Trophoblast cell (in vitro differentiated cells and primary cell): Measurements from ENCODE around the gene SELENOM.
A peak's percentile ranks its signal among the peaks of the same experiment; 100 is the strongest.

Experiments
- DNase-seq, 2 donors: peaks; one replicate each; pipeline ENCODE4 v3.0.0-alpha.2; 2016
- H2AFZ ChIP-seq: 2 replicates; pipeline ENCODE4 v1.6.1; 2013; ENCODE audit warnings: low read length, moderate library complexity, mild to moderate bottlenecking; ENCODE audit not compliant: insufficient read depth, poor library complexity
- H2AK5ac ChIP-seq: 2 replicates; pipeline ENCODE4 v1.6.1; 2013; ENCODE audit warnings: mild to moderate bottlenecking, low read length
- H2BK120ac ChIP-seq: 2 replicates; pipeline ENCODE4 v1.6.1; 2013; ENCODE audit warnings: low read length, mild to moderate bottlenecking, moderate library complexity; ENCODE audit not compliant: insufficient read depth, poor library complexity
- H2BK12ac ChIP-seq: 2 replicates; pipeline ENCODE4 v1.6.1; 2013; ENCODE audit warnings: mild to moderate bottlenecking, low read length, moderate library complexity
- H2BK5ac ChIP-seq: 2 replicates; pipeline ENCODE4 v1.6.1; 2013; ENCODE audit warnings: low read length, low read depth, moderate library complexity, mild to moderate bottlenecking; ENCODE audit not compliant: poor library complexity
- H3K14ac ChIP-seq: 2 replicates; pipeline ENCODE4 v1.6.1; 2013; ENCODE audit warnings: mild to moderate bottlenecking, low read length
- H3K18ac ChIP-seq: 2 replicates; pipeline ENCODE4 v1.6.1; 2013; ENCODE audit warnings: mild to moderate bottlenecking, low read length
- H3K23ac ChIP-seq: 2 replicates; pipeline ENCODE4 v1.6.1; 2013; ENCODE audit warnings: low read length
- H3K27ac ChIP-seq: 2 replicates; pipeline ENCODE4 v1.5.1; 2013; ENCODE audit warnings: low read depth, mild to moderate bottlenecking, inconsistent platforms, low read length, moderate library complexity
- H3K27me3 ChIP-seq: 2 replicates; pipeline ENCODE4 v1.6.1; 2013; ENCODE audit warnings: inconsistent platforms, mild to moderate bottlenecking, low read length, moderate library complexity; ENCODE audit not compliant: insufficient read depth
- H3K36me3 ChIP-seq, 2 experiments: 1 replicate in 1 of 2; 2 replicates in 1 of 2; pipeline ENCODE4 v1.6.1; 2013; ENCODE audit warnings: low read length in 2 of 2, mild to moderate bottlenecking in 2 of 2, moderate library complexity in 1 of 2; ENCODE audit not compliant: insufficient read depth in 2 of 2, control insufficient read depth in 1 of 2
- H3K4ac ChIP-seq: 2 replicates; pipeline ENCODE4 v1.6.1; 2013; ENCODE audit warnings: low read depth, mild to moderate bottlenecking, low read length, moderate library complexity
- H3K4me1 ChIP-seq, 2 experiments: 1 replicate in 1 of 2; 2 replicates in 1 of 2; pipeline ENCODE4 v1.6.1; 2013; ENCODE audit warnings: low read length in 2 of 2, mild to moderate bottlenecking in 2 of 2, moderate library complexity in 1 of 2; ENCODE audit not compliant: insufficient read depth in 2 of 2, control insufficient read depth in 1 of 2
- H3K4me2 ChIP-seq: 2 replicates; pipeline ENCODE4 v1.6.1; 2013; ENCODE audit warnings: inconsistent platforms, mild to moderate bottlenecking, low read length, moderate library complexity
- H3K4me3 ChIP-seq: 2 replicates; pipeline ENCODE4 v1.5.1; 2013; ENCODE audit warnings: mild to moderate bottlenecking, low read depth, low read length, inconsistent platforms
- H3K79me1 ChIP-seq: one replicate; pipeline ENCODE4 v1.6.1; 2013; ENCODE audit warnings: low read length
- H3K79me2 ChIP-seq: 2 replicates; pipeline ENCODE4 v1.6.1; 2013; ENCODE audit warnings: low read length, mild to moderate bottlenecking; ENCODE audit not compliant: control insufficient read depth, insufficient read depth, poor library complexity
- H3K9ac ChIP-seq: 2 replicates; pipeline ENCODE4 v1.6.1; 2013; ENCODE audit warnings: mild to moderate bottlenecking, low read length
- H3K9me3 ChIP-seq: 2 replicates; pipeline ENCODE4 v1.6.1; 2013; ENCODE audit warnings: low read depth, mild to moderate bottlenecking, control low read depth, inconsistent platforms, low read length; ENCODE audit not compliant: insufficient read depth
- H4K12ac ChIP-seq: 2 replicates; pipeline ENCODE4 v1.6.1; 2013; ENCODE audit warnings: low read depth, mild to moderate bottlenecking, low read length, moderate library complexity
- H4K8ac ChIP-seq: 2 replicates; pipeline ENCODE4 v1.6.1; 2013; ENCODE audit warnings: low read depth, mild to moderate bottlenecking, low read length, moderate library complexity
- H4K91ac ChIP-seq: one replicate; pipeline ENCODE4 v1.6.1; 2013; ENCODE audit warnings: low read depth, mild to moderate bottlenecking, low read length, moderate library complexity
- WGBS: extraction: QIAGEN DNeasy Blood & Tissue Kit; methylation state at CpG from one replicate; pipeline ENCODE4 v1.1.7; 2013; ENCODE audit warnings: missing lambda C conversion rate; ENCODE audit not compliant: insufficient read length, insufficient coverage; ENCODE audit errors: extremely low coverage; 5-methylcytosine and 5-hydroxymethylcytosine counted together

Gene SELENOM

GRCh38 chr22:31104869-31105268 is 2.5 kb downstream of the SELENOM start:
- H3K4me2 ChIP-seq, result no peak overlapping the region
- no peak overlapping the region for H2BK5ac ChIP-seq
- H3K4ac ChIP-seq, result no peak overlapping the region

GRCh38 chr22:31103899-31104694 is 3.3 kb downstream of the SELENOM start:
- Histone ChIP-seq H3K4ac (no peak overlapping the region), H2BK5ac (no peak overlapping the region), H3K14ac (no peak overlapping the region), H3K23ac (no peak overlapping the region), H3K9ac (no peak overlapping the region), H4K8ac (no peak overlapping the region), H3K79me2 (peaks cover 4% of the 10 kb centered on the region), H3K27me3 (no peaks in the 10 kb centered on the region), H2AK5ac (no peak overlapping the region), H3K4me3 (no peak overlapping the region), H3K36me3 (peaks cover 41 to 46% of the 10 kb centered on the region in 2 experiments), H2BK12ac (no peak overlapping the region), H3K4me2 (no peak overlapping the region), H3K79me1 (peaks cover 5% of the 10 kb centered on the region), H3K18ac (no peak overlapping the region), H4K91ac (no peak overlapping the region), H3K4me1 (peaks cover 12 to 14% of the 10 kb centered on the region in 2 experiments), H2AFZ (no peak overlapping the region), H2BK120ac (no peak overlapping the region), H3K9me3 (no peaks in the 10 kb centered on the region), H3K27ac (no peak overlapping the region), H4K12ac (no peak overlapping the region)
- WGBS, result no CpG with 5 or more reads among the region's 33 CpGs
- DNase-seq, result peak; percentile 75 to 87

More at GRCh38 chr22:31104869-31105268, 2.5 kb downstream of the SELENOM start:
- H2BK120ac ChIP-seq, result no peak overlapping the region
- H3K36me3 ChIP-seq, result peaks cover 34 to 39% of the 10 kb centered on the region in 2 experiments
- peaks cover 4% of the 10 kb centered on the region for H3K79me2 ChIP-seq
- H3K9me3 ChIP-seq, result no peaks in the 10 kb centered on the region
- no peak overlapping the region for H4K91ac ChIP-seq
- peaks cover 5% of the 10 kb centered on the region for H3K79me1 ChIP-seq
- H4K12ac ChIP-seq, result no peak overlapping the region
- no CpG with 5 or more reads among the region's 35 CpGs for WGBS
- H2AK5ac ChIP-seq, result no peak overlapping the region
- H3K23ac ChIP-seq, result no peak overlapping the region
- H4K8ac ChIP-seq, result no peak overlapping the region
- no peak overlapping the region for H3K18ac ChIP-seq
- H3K9ac ChIP-seq, result no peak overlapping the region
- no peak overlapping the region for H3K4me3 ChIP-seq
- H3K14ac ChIP-seq, result no peak overlapping the region
- no peak overlapping the region for H2BK12ac ChIP-seq
- H3K27ac ChIP-seq, result no peak overlapping the region
- H3K27me3 ChIP-seq, result no peaks in the 10 kb centered on the region
- H2AFZ ChIP-seq, result no peak overlapping the region
- H3K4me1 ChIP-seq, result peaks cover 12 to 14% of the 10 kb centered on the region in 2 experiments
- DNase-seq, result peak; percentile 27 to 38

- Histone ChIP-seq H3K9me3 (no peaks in the 10 kb centered on the region), H2BK120ac (no peak overlapping the region), H3K36me3 (peaks cover 49 to 55% of the 10 kb centered on the region in 2 experiments), H3K18ac (no peak overlapping the region), H3K4me3 (no peak overlapping the region), H4K91ac (no peak overlapping the region), H4K8ac (no peak overlapping the region), H3K79me2 (peaks cover 4% of the 10 kb centered on the region), H2BK5ac (no peak overlapping the region), H3K4ac (no peak overlapping the region), H3K14ac (no peak overlapping the region), H2AK5ac (no peak overlapping the region), H3K4me2 (no peak overlapping the region), H2AFZ (no peak overlapping the region), H3K27me3 (no peaks in the 10 kb centered on the region), H3K27ac (no peak overlapping the region), H4K12ac (no peak overlapping the region), H3K23ac (no peak overlapping the region), H2BK12ac (no peak overlapping the region), H3K79me1 (peaks cover 5% of the 10 kb centered on the region), H3K4me1 (peaks cover 12 to 14% of the 10 kb centered on the region in 2 experiments), H3K9ac (no peak overlapping the region)
- no CpG with 5 or more reads among the region's 2 CpGs for WGBS
- peak in 1 of 2 donors; percentile 53 for DNase-seq
Observed at GRCh38 chr22:31103111-31103510, 4.3 kb downstream of the SELENOM start.

GRCh38 chr22:31102441-31103081 is 4.8 kb downstream of the SELENOM start:
- no peak overlapping the region for H2AFZ ChIP-seq
- peaks cover 53 to 60% of the 10 kb centered on the region in 2 experiments for H3K36me3 ChIP-seq
- DNase-seq, result peak; percentile 92 to 93
- H2AK5ac ChIP-seq, result no peak overlapping the region
- no peak overlapping the region for H3K4ac ChIP-seq
- H2BK120ac ChIP-seq, result no peak overlapping the region
- no peak overlapping the region for H2BK12ac ChIP-seq
- no peak overlapping the region for H3K4me2 ChIP-seq
- H3K4me3 ChIP-seq, result no peak overlapping the region
- no peak overlapping the region for H4K8ac ChIP-seq
- H3K18ac ChIP-seq, result no peak overlapping the region
- peaks cover 5% of the 10 kb centered on the region for H3K79me1 ChIP-seq
- H3K23ac ChIP-seq, result no peak overlapping the region
- WGBS, result no CpG with 5 or more reads among the region's 8 CpGs
- H3K14ac ChIP-seq, result no peak overlapping the region
- H3K79me2 ChIP-seq, result peaks cover 4% of the 10 kb centered on the region
- no peaks in the 10 kb centered on the region for H3K9me3 ChIP-seq
- H4K12ac ChIP-seq, result no peak overlapping the region
- H3K9ac ChIP-seq, result no peak overlapping the region
- H3K4me1 ChIP-seq, result peaks cover 11 to 12% of the 10 kb centered on the region in 2 experiments
- H3K27me3 ChIP-seq, result no peaks in the 10 kb centered on the region
- no peak overlapping the region for H4K91ac ChIP-seq
- no peak overlapping the region for H3K27ac ChIP-seq
- H2BK5ac ChIP-seq, result no peak overlapping the region
